Measurements from ENCODE around the gene QDPR.

DNA sequence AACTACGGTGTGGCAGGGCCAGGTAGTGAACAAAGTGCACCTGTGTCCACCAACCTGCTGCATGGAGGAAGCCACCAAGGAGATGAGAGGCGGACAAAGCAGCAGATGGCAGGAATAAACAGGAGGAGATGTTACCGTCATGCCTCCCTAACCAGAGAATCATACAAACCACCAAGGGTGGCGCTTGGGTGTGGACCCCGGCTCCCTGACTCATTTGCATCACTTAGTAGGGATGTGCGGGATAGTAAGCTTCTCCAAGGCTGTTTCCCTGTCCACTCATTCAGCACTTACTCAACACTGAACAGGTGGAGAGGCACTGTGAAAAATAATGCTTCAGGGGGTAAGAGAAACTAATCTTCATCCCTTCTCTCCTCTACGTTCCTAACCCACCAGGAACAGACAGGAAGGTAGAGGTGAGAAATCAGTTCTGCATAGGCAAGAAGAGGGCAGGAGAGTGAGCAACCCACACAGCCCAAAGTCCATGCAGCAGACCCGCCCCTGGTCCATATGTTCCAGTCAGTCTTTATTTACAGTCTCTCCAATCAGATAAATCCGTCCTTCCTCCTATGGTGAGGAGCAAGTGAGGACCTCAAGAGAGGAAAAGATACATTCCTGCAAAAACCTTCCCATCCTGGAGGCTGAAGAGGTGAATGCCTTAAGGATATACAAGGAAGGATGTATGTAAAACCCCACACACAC lies 34.0 kb downstream of the QDPR start:
- TF ChIP-seq, protein P1, sequence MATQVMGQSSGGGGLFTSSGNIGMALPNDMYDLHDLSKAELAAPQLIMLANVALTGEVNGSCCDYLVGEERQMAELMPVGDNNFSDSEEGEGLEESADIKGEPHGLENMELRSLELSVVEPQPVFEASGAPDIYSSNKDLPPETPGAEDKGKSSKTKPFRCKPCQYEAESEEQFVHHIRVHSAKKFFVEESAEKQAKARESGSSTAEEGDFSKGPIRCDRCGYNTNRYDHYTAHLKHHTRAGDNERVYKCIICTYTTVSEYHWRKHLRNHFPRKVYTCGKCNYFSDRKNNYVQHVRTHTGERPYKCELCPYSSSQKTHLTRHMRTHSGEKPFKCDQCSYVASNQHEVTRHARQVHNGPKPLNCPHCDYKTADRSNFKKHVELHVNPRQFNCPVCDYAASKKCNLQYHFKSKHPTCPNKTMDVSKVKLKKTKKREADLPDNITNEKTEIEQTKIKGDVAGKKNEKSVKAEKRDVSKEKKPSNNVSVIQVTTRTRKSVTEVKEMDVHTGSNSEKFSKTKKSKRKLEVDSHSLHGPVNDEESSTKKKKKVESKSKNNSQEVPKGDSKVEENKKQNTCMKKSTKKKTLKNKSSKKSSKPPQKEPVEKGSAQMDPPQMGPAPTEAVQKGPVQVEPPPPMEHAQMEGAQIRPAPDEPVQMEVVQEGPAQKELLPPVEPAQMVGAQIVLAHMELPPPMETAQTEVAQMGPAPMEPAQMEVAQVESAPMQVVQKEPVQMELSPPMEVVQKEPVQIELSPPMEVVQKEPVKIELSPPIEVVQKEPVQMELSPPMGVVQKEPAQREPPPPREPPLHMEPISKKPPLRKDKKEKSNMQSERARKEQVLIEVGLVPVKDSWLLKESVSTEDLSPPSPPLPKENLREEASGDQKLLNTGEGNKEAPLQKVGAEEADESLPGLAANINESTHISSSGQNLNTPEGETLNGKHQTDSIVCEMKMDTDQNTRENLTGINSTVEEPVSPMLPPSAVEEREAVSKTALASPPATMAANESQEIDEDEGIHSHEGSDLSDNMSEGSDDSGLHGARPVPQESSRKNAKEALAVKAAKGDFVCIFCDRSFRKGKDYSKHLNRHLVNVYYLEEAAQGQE (IDR thresholded peaks at IDR 0.05; ENCODE audit: low read depth, low read length) = no peak
- TF ChIP-seq, protein P2, sequence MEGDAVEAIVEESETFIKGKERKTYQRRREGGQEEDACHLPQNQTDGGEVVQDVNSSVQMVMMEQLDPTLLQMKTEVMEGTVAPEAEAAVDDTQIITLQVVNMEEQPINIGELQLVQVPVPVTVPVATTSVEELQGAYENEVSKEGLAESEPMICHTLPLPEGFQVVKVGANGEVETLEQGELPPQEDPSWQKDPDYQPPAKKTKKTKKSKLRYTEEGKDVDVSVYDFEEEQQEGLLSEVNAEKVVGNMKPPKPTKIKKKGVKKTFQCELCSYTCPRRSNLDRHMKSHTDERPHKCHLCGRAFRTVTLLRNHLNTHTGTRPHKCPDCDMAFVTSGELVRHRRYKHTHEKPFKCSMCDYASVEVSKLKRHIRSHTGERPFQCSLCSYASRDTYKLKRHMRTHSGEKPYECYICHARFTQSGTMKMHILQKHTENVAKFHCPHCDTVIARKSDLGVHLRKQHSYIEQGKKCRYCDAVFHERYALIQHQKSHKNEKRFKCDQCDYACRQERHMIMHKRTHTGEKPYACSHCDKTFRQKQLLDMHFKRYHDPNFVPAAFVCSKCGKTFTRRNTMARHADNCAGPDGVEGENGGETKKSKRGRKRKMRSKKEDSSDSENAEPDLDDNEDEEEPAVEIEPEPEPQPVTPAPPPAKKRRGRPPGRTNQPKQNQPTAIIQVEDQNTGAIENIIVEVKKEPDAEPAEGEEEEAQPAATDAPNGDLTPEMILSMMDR (IDR thresholded peaks at IDR 0.05) = no peak
- no peak for TF ChIP-seq TCF12 (IDR thresholded peaks at IDR 0.05)
- no peak for TF ChIP-seq MXI1 (IDR thresholded peaks at IDR 0.05; ENCODE audit: low read depth, low read length)
- TF ChIP-seq, protein P3, sequence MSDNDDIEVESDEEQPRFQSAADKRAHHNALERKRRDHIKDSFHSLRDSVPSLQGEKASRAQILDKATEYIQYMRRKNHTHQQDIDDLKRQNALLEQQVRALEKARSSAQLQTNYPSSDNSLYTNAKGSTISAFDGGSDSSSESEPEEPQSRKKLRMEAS (IDR thresholded peaks at IDR 0.05; ENCODE audit: low read depth) = no peak
- TF ChIP-seq NFIC (IDR thresholded peaks at IDR 0.05; ENCODE audit: borderline replicate concordance) = no peak
- TF ChIP-seq, protein P4, sequence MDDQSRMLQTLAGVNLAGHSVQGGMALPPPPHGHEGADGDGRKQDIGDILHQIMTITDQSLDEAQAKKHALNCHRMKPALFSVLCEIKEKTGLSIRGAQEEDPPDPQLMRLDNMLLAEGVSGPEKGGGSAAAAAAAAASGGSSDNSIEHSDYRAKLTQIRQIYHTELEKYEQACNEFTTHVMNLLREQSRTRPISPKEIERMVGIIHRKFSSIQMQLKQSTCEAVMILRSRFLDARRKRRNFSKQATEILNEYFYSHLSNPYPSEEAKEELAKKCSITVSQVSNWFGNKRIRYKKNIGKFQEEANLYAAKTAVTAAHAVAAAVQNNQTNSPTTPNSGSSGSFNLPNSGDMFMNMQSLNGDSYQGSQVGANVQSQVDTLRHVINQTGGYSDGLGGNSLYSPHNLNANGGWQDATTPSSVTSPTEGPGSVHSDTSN (IDR thresholded peaks at IDR 0.05) = no peak
- TF ChIP-seq, protein P5, sequence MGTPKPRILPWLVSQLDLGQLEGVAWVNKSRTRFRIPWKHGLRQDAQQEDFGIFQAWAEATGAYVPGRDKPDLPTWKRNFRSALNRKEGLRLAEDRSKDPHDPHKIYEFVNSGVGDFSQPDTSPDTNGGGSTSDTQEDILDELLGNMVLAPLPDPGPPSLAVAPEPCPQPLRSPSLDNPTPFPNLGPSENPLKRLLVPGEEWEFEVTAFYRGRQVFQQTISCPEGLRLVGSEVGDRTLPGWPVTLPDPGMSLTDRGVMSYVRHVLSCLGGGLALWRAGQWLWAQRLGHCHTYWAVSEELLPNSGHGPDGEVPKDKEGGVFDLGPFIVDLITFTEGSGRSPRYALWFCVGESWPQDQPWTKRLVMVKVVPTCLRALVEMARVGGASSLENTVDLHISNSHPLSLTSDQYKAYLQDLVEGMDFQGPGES (IDR thresholded peaks at IDR 0.05; ENCODE audit: low read depth, low read length) = no peak
- TF ChIP-seq EP300 (IDR thresholded peaks at IDR 0.05; ENCODE audit: borderline replicate concordance in 1 of 2, low read depth in 1 of 2, low read length in 1 of 2) = no peak
